Measurements from ENCODE around the gene APBB2. TPM values are rescaled to one million over a fixed set of nuclear protein-coding genes. Genes with fewer than 3 reads are reported as not detected.
"Not testable (repeated sequence)": the region's sequence is repeated elsewhere in the genome, so short reads cannot be mapped to it uniquely, and the experiment has no call there.

The APBB2 gene
- total and polyA plus RNA-seq, 4 donors: 4.8 to 31.5 (median 11.2) TPM

DNA sequence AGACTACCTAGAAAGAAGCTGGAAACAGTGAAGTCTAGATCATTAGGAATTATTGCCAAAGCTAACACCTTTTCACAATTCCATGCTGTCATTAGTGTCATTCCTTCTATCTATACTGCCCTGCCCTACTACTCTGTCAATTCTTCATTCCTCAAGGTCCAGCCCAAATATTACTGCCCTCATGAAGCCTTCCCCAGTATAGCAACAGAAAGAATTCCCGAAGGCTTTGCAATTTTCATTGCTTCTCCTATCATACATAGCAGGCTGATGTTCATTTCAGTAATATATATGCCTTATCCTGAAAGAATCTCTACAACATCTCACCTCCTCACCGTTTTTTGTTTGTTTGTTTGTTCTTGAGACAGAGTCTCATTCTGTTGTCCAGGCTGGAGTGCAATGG is 63.9 kb downstream of the APBB2 start:
- no peaks in the 10 kb centered on the region for H3K27me3 ChIP-seq (ENCODE audit: control insufficient read depth in 4 of 4, insufficient read depth in 4 of 4, low read length in 3 of 4)
- no peak overlapping the region for H3K9ac ChIP-seq (ENCODE audit: low read depth in 1 of 2, low read length in 2 of 2)
- WGBS: 71% methylated on average over 2 of the region's 2 CpGs
- peaks cover 2 to 23% (median 14%) of the 10 kb centered on the region in 4 donors for H3K4me1 ChIP-seq (ENCODE audit: control insufficient read depth in 4 of 4, insufficient read depth in 4 of 4, low read length in 3 of 4)
- no peak for TF ChIP-seq HNF4G (IDR thresholded peaks at IDR 0.05)
- TF ChIP-seq, protein P1, sequence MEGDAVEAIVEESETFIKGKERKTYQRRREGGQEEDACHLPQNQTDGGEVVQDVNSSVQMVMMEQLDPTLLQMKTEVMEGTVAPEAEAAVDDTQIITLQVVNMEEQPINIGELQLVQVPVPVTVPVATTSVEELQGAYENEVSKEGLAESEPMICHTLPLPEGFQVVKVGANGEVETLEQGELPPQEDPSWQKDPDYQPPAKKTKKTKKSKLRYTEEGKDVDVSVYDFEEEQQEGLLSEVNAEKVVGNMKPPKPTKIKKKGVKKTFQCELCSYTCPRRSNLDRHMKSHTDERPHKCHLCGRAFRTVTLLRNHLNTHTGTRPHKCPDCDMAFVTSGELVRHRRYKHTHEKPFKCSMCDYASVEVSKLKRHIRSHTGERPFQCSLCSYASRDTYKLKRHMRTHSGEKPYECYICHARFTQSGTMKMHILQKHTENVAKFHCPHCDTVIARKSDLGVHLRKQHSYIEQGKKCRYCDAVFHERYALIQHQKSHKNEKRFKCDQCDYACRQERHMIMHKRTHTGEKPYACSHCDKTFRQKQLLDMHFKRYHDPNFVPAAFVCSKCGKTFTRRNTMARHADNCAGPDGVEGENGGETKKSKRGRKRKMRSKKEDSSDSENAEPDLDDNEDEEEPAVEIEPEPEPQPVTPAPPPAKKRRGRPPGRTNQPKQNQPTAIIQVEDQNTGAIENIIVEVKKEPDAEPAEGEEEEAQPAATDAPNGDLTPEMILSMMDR (IDR thresholded peaks at IDR 0.05; ENCODE audit: low read depth, low read length, missing input control): no peak
- no peak for TF ChIP-seq NR2F2 (IDR thresholded peaks at IDR 0.05)
- TF ChIP-seq, protein P2, sequence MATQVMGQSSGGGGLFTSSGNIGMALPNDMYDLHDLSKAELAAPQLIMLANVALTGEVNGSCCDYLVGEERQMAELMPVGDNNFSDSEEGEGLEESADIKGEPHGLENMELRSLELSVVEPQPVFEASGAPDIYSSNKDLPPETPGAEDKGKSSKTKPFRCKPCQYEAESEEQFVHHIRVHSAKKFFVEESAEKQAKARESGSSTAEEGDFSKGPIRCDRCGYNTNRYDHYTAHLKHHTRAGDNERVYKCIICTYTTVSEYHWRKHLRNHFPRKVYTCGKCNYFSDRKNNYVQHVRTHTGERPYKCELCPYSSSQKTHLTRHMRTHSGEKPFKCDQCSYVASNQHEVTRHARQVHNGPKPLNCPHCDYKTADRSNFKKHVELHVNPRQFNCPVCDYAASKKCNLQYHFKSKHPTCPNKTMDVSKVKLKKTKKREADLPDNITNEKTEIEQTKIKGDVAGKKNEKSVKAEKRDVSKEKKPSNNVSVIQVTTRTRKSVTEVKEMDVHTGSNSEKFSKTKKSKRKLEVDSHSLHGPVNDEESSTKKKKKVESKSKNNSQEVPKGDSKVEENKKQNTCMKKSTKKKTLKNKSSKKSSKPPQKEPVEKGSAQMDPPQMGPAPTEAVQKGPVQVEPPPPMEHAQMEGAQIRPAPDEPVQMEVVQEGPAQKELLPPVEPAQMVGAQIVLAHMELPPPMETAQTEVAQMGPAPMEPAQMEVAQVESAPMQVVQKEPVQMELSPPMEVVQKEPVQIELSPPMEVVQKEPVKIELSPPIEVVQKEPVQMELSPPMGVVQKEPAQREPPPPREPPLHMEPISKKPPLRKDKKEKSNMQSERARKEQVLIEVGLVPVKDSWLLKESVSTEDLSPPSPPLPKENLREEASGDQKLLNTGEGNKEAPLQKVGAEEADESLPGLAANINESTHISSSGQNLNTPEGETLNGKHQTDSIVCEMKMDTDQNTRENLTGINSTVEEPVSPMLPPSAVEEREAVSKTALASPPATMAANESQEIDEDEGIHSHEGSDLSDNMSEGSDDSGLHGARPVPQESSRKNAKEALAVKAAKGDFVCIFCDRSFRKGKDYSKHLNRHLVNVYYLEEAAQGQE (IDR thresholded peaks at IDR 0.05): no peak
- TF ChIP-seq RXRA (IDR thresholded peaks at IDR 0.05): no peak
- no peak for TF ChIP-seq HNF4A (conservative IDR thresholded peaks at IDR 0.05)
- TF ChIP-seq YY1 (IDR thresholded peaks at IDR 0.05): no peak
- TF ChIP-seq GABPA (IDR thresholded peaks at IDR 0.05 in 1 of 2, conservative IDR thresholded peaks at IDR 0.05 in 1 of 2): no peak
- TF ChIP-seq EGR1 (IDR thresholded peaks at IDR 0.05; ENCODE audit: low read depth in 2 of 2): no peak
- no peak for TF ChIP-seq RAD21 (IDR thresholded peaks at IDR 0.05)
- TF ChIP-seq SP1 (IDR thresholded peaks at IDR 0.05): no peak
- TF ChIP-seq, protein P3, sequence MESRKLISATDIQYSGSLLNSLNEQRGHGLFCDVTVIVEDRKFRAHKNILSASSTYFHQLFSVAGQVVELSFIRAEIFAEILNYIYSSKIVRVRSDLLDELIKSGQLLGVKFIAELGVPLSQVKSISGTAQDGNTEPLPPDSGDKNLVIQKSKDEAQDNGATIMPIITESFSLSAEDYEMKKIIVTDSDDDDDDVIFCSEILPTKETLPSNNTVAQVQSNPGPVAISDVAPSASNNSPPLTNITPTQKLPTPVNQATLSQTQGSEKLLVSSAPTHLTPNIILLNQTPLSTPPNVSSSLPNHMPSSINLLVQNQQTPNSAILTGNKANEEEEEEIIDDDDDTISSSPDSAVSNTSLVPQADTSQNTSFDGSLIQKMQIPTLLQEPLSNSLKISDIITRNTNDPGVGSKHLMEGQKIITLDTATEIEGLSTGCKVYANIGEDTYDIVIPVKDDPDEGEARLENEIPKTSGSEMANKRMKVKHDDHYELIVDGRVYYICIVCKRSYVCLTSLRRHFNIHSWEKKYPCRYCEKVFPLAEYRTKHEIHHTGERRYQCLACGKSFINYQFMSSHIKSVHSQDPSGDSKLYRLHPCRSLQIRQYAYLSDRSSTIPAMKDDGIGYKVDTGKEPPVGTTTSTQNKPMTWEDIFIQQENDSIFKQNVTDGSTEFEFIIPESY (IDR thresholded peaks at IDR 0.05): no peak
- TF ChIP-seq, protein P4, sequence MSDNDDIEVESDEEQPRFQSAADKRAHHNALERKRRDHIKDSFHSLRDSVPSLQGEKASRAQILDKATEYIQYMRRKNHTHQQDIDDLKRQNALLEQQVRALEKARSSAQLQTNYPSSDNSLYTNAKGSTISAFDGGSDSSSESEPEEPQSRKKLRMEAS (IDR thresholded peaks at IDR 0.05): no peak
- no peaks in the 10 kb centered on the region for H3K36me3 ChIP-seq (ENCODE audit: control insufficient read depth in 4 of 4, insufficient read depth in 3 of 4, low read depth in 1 of 4, low read length in 3 of 4)
- no peak overlapping the region for H3K27ac ChIP-seq (ENCODE audit: low read depth in 1 of 2, low read length in 2 of 2)
- H3K9me3 ChIP-seq (ENCODE audit: control insufficient read depth in 4 of 4, low read length in 3 of 4): no peaks in the 10 kb centered on the region
- H3K4me3 ChIP-seq (ENCODE audit: low read depth in 1 of 3, low read length in 3 of 3): no peak overlapping the region
- DNase-seq (ENCODE audit: low spot score): no peak

DNA sequence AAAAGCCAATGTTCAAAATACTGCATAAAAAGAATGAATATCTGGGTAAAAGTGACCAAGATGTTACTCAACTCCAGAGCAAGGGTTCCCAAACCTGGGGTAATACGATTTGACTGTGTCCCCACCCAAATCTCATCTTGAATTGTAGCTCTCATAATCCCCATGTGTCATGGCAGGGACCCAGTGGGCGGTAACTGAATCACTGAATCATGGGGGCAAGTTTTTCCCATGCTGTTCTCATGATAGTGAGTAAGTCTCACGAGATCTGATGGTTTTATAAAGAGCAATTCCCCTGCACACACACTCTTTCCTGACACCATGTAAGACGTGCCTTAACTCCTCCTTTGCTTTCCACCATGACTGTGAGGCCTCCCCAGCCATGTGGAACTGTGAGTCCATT is 64.8 kb downstream of the APBB2 start:
- not testable (repeated sequence) for H3K27me3 ChIP-seq (ENCODE audit: control insufficient read depth in 4 of 4, insufficient read depth in 4 of 4, low read length in 3 of 4); H3K36me3 ChIP-seq (ENCODE audit: control insufficient read depth in 4 of 4, insufficient read depth in 3 of 4, low read depth in 1 of 4, low read length in 3 of 4); H3K27ac ChIP-seq (ENCODE audit: low read depth in 1 of 2, low read length in 2 of 2); H3K4me3 ChIP-seq (ENCODE audit: low read depth in 1 of 3, low read length in 3 of 3); H3K9me3 ChIP-seq (ENCODE audit: control insufficient read depth in 4 of 4, low read length in 3 of 4); DNase-seq (ENCODE audit: low spot score); H3K9ac ChIP-seq (ENCODE audit: low read depth in 1 of 2, low read length in 2 of 2)
- peaks cover 2 to 23% (median 15%) of the 10 kb centered on the region in 4 donors for H3K4me1 ChIP-seq (ENCODE audit: control insufficient read depth in 4 of 4, insufficient read depth in 4 of 4, low read length in 3 of 4)
- 95% methylated on average over 4 of the region's 4 CpGs for WGBS

Measured in liver (tissue), 9 donors.